ENCODE results near the gene PARP14. TPM values are rescaled to one million over a fixed set of nuclear protein-coding genes. Genes with fewer than 3 reads are reported as not detected.

The PARP14 gene
- total and polyA plus RNA-seq, 2 donors (not counting 1 experiment from before 2014, with no cell fraction given), result 113 to 188 TPM

- H3K27me3 Mint-ChIP-seq, result no peaks in the 10 kb centered on the region
- no peak overlapping the region for H3K27ac Mint-ChIP-seq
- Histone ChIP-seq H3K27me3 (replicated peaks in 1 of 4; ENCODE audit: control extremely low read depth in 1 of 4, control insufficient read depth in 3 of 4, insufficient read depth in 4 of 4, low read length in 3 of 4) (no peaks in the 10 kb centered on the region), H3K4me3 (ENCODE audit: control extremely low read depth in 1 of 5, extremely low read depth in 1 of 5, insufficient read depth in 1 of 5, low read depth in 2 of 5, low read length in 4 of 5) (no peak overlapping the region), H3K4me1 (ENCODE audit: control insufficient read depth in 2 of 2, insufficient read depth in 2 of 2, low read length in 2 of 2) (no peaks in the 10 kb centered on the region), H3K36me3 (replicated peaks in 1 of 2; ENCODE audit: control extremely low read depth in 1 of 2, control insufficient read depth in 1 of 2, extremely low read depth in 1 of 2, insufficient read depth in 2 of 2, low read length in 1 of 2) (peaks cover 8 to 62% of the 10 kb centered on the region in 2 experiments), H3K9ac (ENCODE audit: low read length) (no peak overlapping the region), H3K9me3 (ENCODE audit: control extremely low read depth in 1 of 3, control insufficient read depth in 2 of 3, insufficient read depth in 1 of 3, low read length in 2 of 3) (no peaks in the 10 kb centered on the region), H3K79me2 (ENCODE audit: control insufficient read depth, insufficient read depth, low read length) (peaks cover 3% of the 10 kb centered on the region), H3K27ac (ENCODE audit: low read length in 2 of 2) (no peak overlapping the region), H4K20me1 (ENCODE audit: control insufficient read depth, insufficient read depth, low read length, poor library complexity, severe bottlenecking) (no peaks in the 10 kb centered on the region), H2AFZ (ENCODE audit: insufficient read depth, low read depth, low read length, poor library complexity, severe bottlenecking) (no peak overlapping the region), H3K4me2 (replicated peaks; ENCODE audit: low read depth, low read length, poor library complexity, severe bottlenecking) (no peak overlapping the region)
- H3K4me3 Mint-ChIP-seq, result no peak overlapping the region
- ATAC-seq (ENCODE audit: low read depth) (no peak), DNase-seq (no peak)
- ChIA-PET POLR2A (no interaction called here), CTCF (interaction anchor here (1.2 kb wide), 1 partner anchor 15 kb away, joined by 3 read pairs; no protein-coding TSS in a partner anchor)
- peaks cover 5% of the 10 kb centered on the region for H3K4me1 Mint-ChIP-seq
- WGBS (ENCODE audit: insufficient coverage), result 100% methylated on average over 1 of the region's 5 CpGs
- H3K9me3 Mint-ChIP-seq (ENCODE audit: insufficient read depth), result no peaks in the 10 kb centered on the region
- TF ChIP-seq EZH2 (IDR thresholded peaks at IDR 0.05; ENCODE audit: borderline replicate concordance, insufficient read depth, low read depth, low read length, poor library complexity, severe bottlenecking) (no peak), CTCF (IDR thresholded peaks at IDR 0.05) (no peak)
- intact Hi-C loops (cut with micrococcal nuclease), result no loop called here
Measured at GRCh38 chr3:122635789-122636188, 44.9 kb upstream of the PARP14 start.

GRCh38 chr3:122636697-122637096 lies 43.9 kb upstream of the PARP14 start:
- Histone ChIP-seq H3K27ac (ENCODE audit: low read length in 2 of 2) (no peak overlapping the region), H2AFZ (ENCODE audit: insufficient read depth, low read depth, low read length, poor library complexity, severe bottlenecking) (no peak overlapping the region), H3K9me3 (ENCODE audit: control extremely low read depth in 1 of 3, control insufficient read depth in 2 of 3, insufficient read depth in 1 of 3, low read length in 2 of 3) (no peaks in the 10 kb centered on the region), H3K36me3 (replicated peaks in 1 of 2; ENCODE audit: control extremely low read depth in 1 of 2, control insufficient read depth in 1 of 2, extremely low read depth in 1 of 2, insufficient read depth in 2 of 2, low read length in 1 of 2) (peaks cover 8 to 58% of the 10 kb centered on the region in 2 experiments), H3K9ac (ENCODE audit: low read length) (no peak overlapping the region), H3K4me1 (ENCODE audit: control insufficient read depth in 2 of 2, insufficient read depth in 2 of 2, low read length in 2 of 2) (no peaks in the 10 kb centered on the region), H3K79me2 (ENCODE audit: control insufficient read depth, insufficient read depth, low read length) (no peaks in the 10 kb centered on the region), H3K27me3 (replicated peaks in 1 of 4; ENCODE audit: control extremely low read depth in 1 of 4, control insufficient read depth in 3 of 4, insufficient read depth in 4 of 4, low read length in 3 of 4) (no peaks in the 10 kb centered on the region), H4K20me1 (ENCODE audit: control insufficient read depth, insufficient read depth, low read length, poor library complexity, severe bottlenecking) (no peaks in the 10 kb centered on the region), H3K4me2 (replicated peaks; ENCODE audit: low read depth, low read length, poor library complexity, severe bottlenecking) (no peak overlapping the region), H3K4me3 (ENCODE audit: control extremely low read depth in 1 of 5, extremely low read depth in 1 of 5, insufficient read depth in 1 of 5, low read depth in 2 of 5, low read length in 4 of 5) (no peak overlapping the region)
- Mint-ChIP-seq H3K27me3 (no peaks in the 10 kb centered on the region), H3K9me3 (ENCODE audit: insufficient read depth) (no peaks in the 10 kb centered on the region), H3K4me3 (no peak overlapping the region), H3K4me1 (peaks cover 5% of the 10 kb centered on the region), H3K27ac (peak overlapping the region; percentile 17)
- intact Hi-C loops (cut with micrococcal nuclease), result no loop called here
- ChIA-PET POLR2A (no interaction called here), CTCF (no interaction called here)
- no peak for ATAC-seq (ENCODE audit: low read depth)
- 88% methylated on average over 2 of the region's 3 CpGs for WGBS (ENCODE audit: insufficient coverage)
- DNase-seq, result no peak
- TF ChIP-seq EZH2 (IDR thresholded peaks at IDR 0.05; ENCODE audit: borderline replicate concordance, insufficient read depth, low read depth, low read length, poor library complexity, severe bottlenecking) (no peak), CTCF (IDR thresholded peaks at IDR 0.05) (no peak)
